ENCODE results near the gene SGPL1. TPM values are rescaled to one million over a fixed set of nuclear protein-coding genes. Genes with fewer than 3 reads are reported as not detected.

Gene SGPL1
- total RNA-seq, 4 donors from 2014 or later, result 24.9 to 65.4 (median 61.3) TPM

- peaks cover 4 to 18% (median 10%) of the 10 kb centered on the region in 4 donors for H3K4me1 ChIP-seq
- no peak for DNase-seq
- H3K4me3 ChIP-seq, result no peak overlapping the region
- no peaks in the 10 kb centered on the region for H3K27me3 ChIP-seq
- no peak for TF ChIP-seq POLR2A (IDR thresholded peaks at IDR 0.05)
- TF ChIP-seq POLR2AphosphoS5 (IDR thresholded peaks at IDR 0.05), result no peak
- TF ChIP-seq EP300 (IDR thresholded peaks at IDR 0.05; ENCODE audit: low read depth), result no peak
- TF ChIP-seq, protein P1, sequence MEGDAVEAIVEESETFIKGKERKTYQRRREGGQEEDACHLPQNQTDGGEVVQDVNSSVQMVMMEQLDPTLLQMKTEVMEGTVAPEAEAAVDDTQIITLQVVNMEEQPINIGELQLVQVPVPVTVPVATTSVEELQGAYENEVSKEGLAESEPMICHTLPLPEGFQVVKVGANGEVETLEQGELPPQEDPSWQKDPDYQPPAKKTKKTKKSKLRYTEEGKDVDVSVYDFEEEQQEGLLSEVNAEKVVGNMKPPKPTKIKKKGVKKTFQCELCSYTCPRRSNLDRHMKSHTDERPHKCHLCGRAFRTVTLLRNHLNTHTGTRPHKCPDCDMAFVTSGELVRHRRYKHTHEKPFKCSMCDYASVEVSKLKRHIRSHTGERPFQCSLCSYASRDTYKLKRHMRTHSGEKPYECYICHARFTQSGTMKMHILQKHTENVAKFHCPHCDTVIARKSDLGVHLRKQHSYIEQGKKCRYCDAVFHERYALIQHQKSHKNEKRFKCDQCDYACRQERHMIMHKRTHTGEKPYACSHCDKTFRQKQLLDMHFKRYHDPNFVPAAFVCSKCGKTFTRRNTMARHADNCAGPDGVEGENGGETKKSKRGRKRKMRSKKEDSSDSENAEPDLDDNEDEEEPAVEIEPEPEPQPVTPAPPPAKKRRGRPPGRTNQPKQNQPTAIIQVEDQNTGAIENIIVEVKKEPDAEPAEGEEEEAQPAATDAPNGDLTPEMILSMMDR (IDR thresholded peaks at IDR 0.05), result no peak
- H3K27ac ChIP-seq, result no peak overlapping the region
- no peaks in the 10 kb centered on the region for H3K36me3 ChIP-seq
- H3K9me3 ChIP-seq, result no peaks in the 10 kb centered on the region
- in situ Hi-C loops (cut with MboI; ENCODE audit: low pct_ligation_motif_present in 1 of 4, low pct_unique_long_range_greater_than_20kb in 1 of 4, low sequenced_read_pairs in 3 of 4), result loop anchor here in 1 of 4 donors (10.0 kb wide), 1 partner anchor 296 kb away; no protein-coding TSS in a partner anchor
- intact Hi-C loops (cut with DNase I; ENCODE audit: low total_unique reads), result no loop called here
- 64 to 86% methylated on average over 3 to 12 of the region's 12 CpGs for WGBS, 2 donors (ENCODE audit: low coverage in 1 of 2)
Observed at GRCh38 chr10:70908406-70909296, 92.9 kb downstream of the SGPL1 start.

GRCh38 chr10:70909326-70909935, 93.7 kb downstream of the SGPL1 start:
- in situ Hi-C loops (cut with MboI; ENCODE audit: low pct_ligation_motif_present in 1 of 4, low pct_unique_long_range_greater_than_20kb in 1 of 4, low sequenced_read_pairs in 3 of 4) (loop anchor here in 1 of 4 donors (10.0 kb wide), 1 partner anchor 295 kb away; no protein-coding TSS in a partner anchor), intact Hi-C loops (cut with DNase I; ENCODE audit: low total_unique reads) (no loop called here)
- no peak for TF ChIP-seq POLR2A (IDR thresholded peaks at IDR 0.05)

DNA sequence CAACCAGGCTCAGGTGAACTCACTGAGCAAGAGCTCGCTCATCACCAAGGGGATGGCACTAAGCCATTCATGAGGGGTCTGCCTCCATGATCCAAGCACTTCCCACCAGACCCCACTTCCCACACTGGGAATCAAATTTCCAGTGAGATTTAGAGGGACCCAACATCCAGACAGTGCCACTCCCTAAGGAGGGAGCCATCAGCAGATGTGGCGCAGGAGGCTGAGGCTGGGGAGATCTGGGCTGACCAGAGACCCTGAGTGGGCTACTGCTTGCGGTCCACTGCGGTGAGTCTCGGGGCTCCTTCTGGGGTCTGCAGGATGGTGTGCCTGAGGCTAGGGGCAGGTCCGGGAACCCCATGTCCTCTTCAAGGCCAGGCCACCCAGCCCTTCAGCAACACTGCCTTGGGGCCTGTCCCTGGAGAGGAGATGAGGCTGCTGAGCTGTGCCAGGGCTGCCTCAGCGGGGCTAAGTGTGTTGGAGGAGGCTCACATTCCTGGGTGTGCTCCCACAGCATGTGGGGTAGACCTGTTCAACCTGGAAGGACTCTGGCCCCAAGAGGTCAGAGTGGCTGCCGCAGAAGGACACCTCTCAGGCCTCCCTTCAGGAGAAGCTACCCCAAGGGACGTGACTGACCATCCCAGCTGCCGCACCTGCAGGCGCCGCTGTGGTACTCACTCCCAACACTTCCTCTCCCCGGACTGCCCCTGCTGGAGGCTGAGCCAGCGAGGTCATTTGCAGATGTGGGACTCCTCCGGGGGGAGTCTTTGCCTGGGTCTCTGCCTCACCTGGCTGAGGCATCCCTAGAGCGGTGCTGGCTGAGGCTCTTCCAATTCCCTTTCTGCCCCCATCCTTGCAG, 95.0 kb downstream of the SGPL1 start:
- Histone ChIP-seq H3K27ac (no peak overlapping the region), H3K27me3 (no peaks in the 10 kb centered on the region), H3K4me1 (peaks cover 4 to 18% (median 10%) of the 10 kb centered on the region in 4 donors), H3K4me3 (no peak overlapping the region), H3K9me3 (no peaks in the 10 kb centered on the region), H3K36me3 (no peaks in the 10 kb centered on the region)
- intact Hi-C loops (cut with DNase I; ENCODE audit: low total_unique reads), result no loop called here
- in situ Hi-C loops (cut with MboI; ENCODE audit: low pct_ligation_motif_present in 1 of 4, low pct_unique_long_range_greater_than_20kb in 1 of 4, low sequenced_read_pairs in 3 of 4), result no loop called here
- 93% methylated on average over 16 of the region's 16 CpGs; no CpG with 5 or more reads in 1 of the 2 donors for WGBS, 2 donors (ENCODE audit: low coverage in 1 of 2)
- no peak for TF ChIP-seq POLR2AphosphoS5 (IDR thresholded peaks at IDR 0.05)
- TF ChIP-seq EP300 (IDR thresholded peaks at IDR 0.05; ENCODE audit: low read depth), result no peak
- no peak for TF ChIP-seq POLR2A (IDR thresholded peaks at IDR 0.05)
- TF ChIP-seq, protein P1 (IDR thresholded peaks at IDR 0.05), result no peak
- no peak for DNase-seq

More at GRCh38 chr10:70909326-70909935, 93.7 kb downstream of the SGPL1 start:
- H3K4me1 ChIP-seq, result peaks cover 4 to 18% (median 10%) of the 10 kb centered on the region in 4 donors
- H3K27ac ChIP-seq, result no peak overlapping the region
- no peak for DNase-seq
- H3K27me3 ChIP-seq, result no peaks in the 10 kb centered on the region
- H3K4me3 ChIP-seq, result no peak overlapping the region
- 88 to 100% methylated on average over 1 to 9 of the region's 9 CpGs for WGBS, 2 donors (ENCODE audit: low coverage in 1 of 2)
- H3K9me3 ChIP-seq, result no peaks in the 10 kb centered on the region
- H3K36me3 ChIP-seq, result no peaks in the 10 kb centered on the region

DNA sequence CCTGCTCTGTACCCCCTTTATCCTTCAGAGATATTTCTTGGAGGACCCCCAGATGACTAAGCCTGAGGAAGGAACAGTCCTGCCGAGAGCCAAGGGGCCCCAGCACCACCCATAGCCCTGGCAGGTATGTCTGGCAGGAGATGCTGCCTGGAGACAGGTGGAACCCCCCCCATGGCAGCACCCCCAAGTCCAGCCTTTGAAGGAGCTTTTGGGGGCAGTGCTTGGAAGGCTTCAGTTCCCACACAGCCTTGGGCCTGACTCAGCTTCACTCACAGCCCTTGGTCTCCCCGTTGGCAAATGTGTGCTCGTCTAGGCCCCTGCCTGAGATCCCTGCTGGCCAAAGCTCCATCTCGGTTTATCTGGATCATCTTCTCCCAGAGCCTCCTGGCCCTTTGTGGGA, 95.6 kb downstream of the SGPL1 start:
- WGBS, 2 donors (ENCODE audit: low coverage in 1 of 2), result 87% methylated on average over 3 of the region's 4 CpGs; no CpG with 5 or more reads in 1 of the 2 donors
- intact Hi-C loops (cut with DNase I; ENCODE audit: low total_unique reads), result no loop called here
- H3K27ac ChIP-seq, result no peak overlapping the region
- no peaks in the 10 kb centered on the region for H3K27me3 ChIP-seq
- H3K4me3 ChIP-seq, result no peak overlapping the region
- H3K9me3 ChIP-seq, result no peaks in the 10 kb centered on the region
- TF ChIP-seq EP300 (IDR thresholded peaks at IDR 0.05; ENCODE audit: low read depth) (no peak), POLR2AphosphoS5 (IDR thresholded peaks at IDR 0.05) (no peak), POLR2A (IDR thresholded peaks at IDR 0.05) (no peak)
- TF ChIP-seq, protein P1 (IDR thresholded peaks at IDR 0.05), result no peak
- H3K36me3 ChIP-seq, result no peaks in the 10 kb centered on the region
- peaks cover 4 to 18% (median 10%) of the 10 kb centered on the region in 4 donors for H3K4me1 ChIP-seq
- in situ Hi-C loops (cut with MboI; ENCODE audit: low pct_ligation_motif_present in 1 of 4, low pct_unique_long_range_greater_than_20kb in 1 of 4, low sequenced_read_pairs in 3 of 4), result no loop called here
- no peak for DNase-seq
